ENCODE measurements around the gene CEP43. TPM values are rescaled to one million over a fixed set of nuclear protein-coding genes. Genes with fewer than 3 reads are reported as not detected.
"Not testable (repeated sequence)": the region's sequence is repeated elsewhere in the genome, so short reads cannot be mapped to it uniquely, and the experiment has no call there.

CEP43 gene
- 10 to 100 TPM; 16.5 to 24.8 (median 21.0) TPM for total RNA-seq (2021; fragmentation: NEBNext Ultra II Directional; extraction: Animal tissue kit (Norgen Biotek cat#: 25700))
- long read RNA-seq, full-length matches to known transcripts: 22 of 30 reads
- long read RNA-seq, partial matches to known transcripts: 3 of 30 reads
- long read RNA-seq, other reads (novel, unspliced or antisense): 5 of 30 reads

GRCh38 chr6:166999145-166999883 lies at the start of gene CEP43:
Gene CEP43 (plus strand): TSS chr6:166999397. CDS start chr6:166999413, 16 bp downstream.
- peak; percentile 90 for DNase-seq
- Mint-ChIP-seq H3K27ac (peak within 1 kb of the TSS; percentile 71), H3K4me3 (peak within 1 kb of the TSS; percentile 96), H3K9me3 (no peaks in the 10 kb centered on the region), H3K27me3 (ENCODE audit: insufficient read depth) (no peaks in the 10 kb centered on the region), H3K4me1 (ENCODE audit: low read depth) (peaks cover 37% of the 10 kb centered on the region), H3K36me3 (ENCODE audit: low read depth) (peaks cover 15% of the 10 kb centered on the region; the same call in 1 of the 2 replicates)
- TF ChIP-seq CTCF (IDR thresholded peaks at IDR 0.05): peak; percentile 52; the same call in 1 of the 2 replicates

- peaks cover 10% of the 10 kb centered on the region for H3K36me3 Mint-ChIP-seq (ENCODE audit: low read depth)
- H3K4me3 Mint-ChIP-seq: peak overlapping the region; percentile 51; the same call in 1 of the 2 replicates
- H3K9me3 Mint-ChIP-seq: no peaks in the 10 kb centered on the region
- no peak for DNase-seq
- H3K27ac Mint-ChIP-seq: peak overlapping the region; percentile 66
- no peaks in the 10 kb centered on the region for H3K27me3 Mint-ChIP-seq (ENCODE audit: insufficient read depth)
- peaks cover 16% of the 10 kb centered on the region for H3K4me1 Mint-ChIP-seq (ENCODE audit: low read depth)
- TF ChIP-seq CTCF (IDR thresholded peaks at IDR 0.05): no peak
These were observed 49.4 kb upstream of the CEP43 start for GRCh38 chr6:166949528-166950442.

- Mint-ChIP-seq H3K36me3 (ENCODE audit: low read depth) (peaks cover 10% of the 10 kb centered on the region), H3K4me3 (peak overlapping the region; percentile 51; the same call in 1 of the 2 replicates), H3K27ac (peak overlapping the region; percentile 66; the same call in 1 of the 2 replicates), H3K4me1 (ENCODE audit: low read depth) (peaks cover 21% of the 10 kb centered on the region), H3K9me3 (no peaks in the 10 kb centered on the region), H3K27me3 (ENCODE audit: insufficient read depth) (no peaks in the 10 kb centered on the region)
- DNase-seq: no peak
- TF ChIP-seq CTCF (IDR thresholded peaks at IDR 0.05): no peak
These were observed 48.8 kb upstream of the CEP43 start for GRCh38 chr6:166950443-166950821.

- not testable (repeated sequence) for H3K36me3 Mint-ChIP-seq (ENCODE audit: low read depth); H3K9me3 Mint-ChIP-seq; H3K27me3 Mint-ChIP-seq (ENCODE audit: insufficient read depth)
- peak; percentile 76 for TF ChIP-seq CTCF (IDR thresholded peaks at IDR 0.05)
- peak overlapping the region; percentile 51; the same call in 1 of the 2 replicates for H3K4me3 Mint-ChIP-seq
- DNase-seq: peak; percentile 26
- H3K27ac Mint-ChIP-seq: 0 out of 2 replicates have a peak overlapping the region, but pooled peaks have one; percentile 11
- peaks cover 22% of the 10 kb centered on the region for H3K4me1 Mint-ChIP-seq (ENCODE audit: low read depth)
These were observed 48.1 kb upstream of the CEP43 start for GRCh38 chr6:166950892-166951669.

GRCh38 chr6:166951670-166952060 lies 47.5 kb upstream of the CEP43 start:
- 0 out of 2 replicates have a peak, but pooled peaks have one; percentile 16 for TF ChIP-seq CTCF (IDR thresholded peaks at IDR 0.05)
- DNase-seq: no peak
- Mint-ChIP-seq H3K27ac (no peak overlapping the region), H3K9me3 (no peaks in the 10 kb centered on the region), H3K36me3 (ENCODE audit: low read depth) (peaks cover 10% of the 10 kb centered on the region), H3K4me3 (no peak overlapping the region), H3K4me1 (ENCODE audit: low read depth) (peaks cover 22% of the 10 kb centered on the region), H3K27me3 (ENCODE audit: insufficient read depth) (no peaks in the 10 kb centered on the region)

Data from HFFc6 (cell line).